EH (cell line): ENCODE data around the gene SCARF1.

Experiments
- DNase-seq: peaks from one replicate; pipeline ENCODE4 v3.0.0-alpha.2; 2015; ENCODE audit warnings: low read depth

The SCARF1 gene

GRCh38 chr17:1597861-1598342, 47.6 kb downstream of the SCARF1 start:
- no peak for DNase-seq

GRCh38 chr17:1593630-1593931, 52.0 kb downstream of the SCARF1 start:
- no peak for DNase-seq

- DNase-seq: no peak
Observed at GRCh38 chr17:1592751-1593629, 52.5 kb downstream of the SCARF1 start.

GRCh38 chr17:1591474-1592090, 54.0 kb downstream of the SCARF1 start:
- no peak for DNase-seq

- DNase-seq: no peak
Observed at GRCh38 chr17:1590747-1591473, 54.6 kb downstream of the SCARF1 start.

- peak; percentile 89 for DNase-seq
Observed at GRCh38 chr17:1590029-1590746, 55.3 kb downstream of the SCARF1 start.

- no peak for DNase-seq
Observed at GRCh38 chr17:1588821-1589585, 56.5 kb downstream of the SCARF1 start.

- no peak for DNase-seq
Observed at GRCh38 chr17:1584167-1584566, 61.4 kb downstream of the SCARF1 start.
